ENCODE results near the gene JUND. TPM values are rescaled to one million over a fixed set of nuclear protein-coding genes. Genes with fewer than 3 reads are reported as not detected.
A peak's percentile ranks its signal among the peaks of the same experiment; 100 is the strongest.

The JUND gene
- total RNA-seq, 1 donor = 1,318 TPM

DNA sequence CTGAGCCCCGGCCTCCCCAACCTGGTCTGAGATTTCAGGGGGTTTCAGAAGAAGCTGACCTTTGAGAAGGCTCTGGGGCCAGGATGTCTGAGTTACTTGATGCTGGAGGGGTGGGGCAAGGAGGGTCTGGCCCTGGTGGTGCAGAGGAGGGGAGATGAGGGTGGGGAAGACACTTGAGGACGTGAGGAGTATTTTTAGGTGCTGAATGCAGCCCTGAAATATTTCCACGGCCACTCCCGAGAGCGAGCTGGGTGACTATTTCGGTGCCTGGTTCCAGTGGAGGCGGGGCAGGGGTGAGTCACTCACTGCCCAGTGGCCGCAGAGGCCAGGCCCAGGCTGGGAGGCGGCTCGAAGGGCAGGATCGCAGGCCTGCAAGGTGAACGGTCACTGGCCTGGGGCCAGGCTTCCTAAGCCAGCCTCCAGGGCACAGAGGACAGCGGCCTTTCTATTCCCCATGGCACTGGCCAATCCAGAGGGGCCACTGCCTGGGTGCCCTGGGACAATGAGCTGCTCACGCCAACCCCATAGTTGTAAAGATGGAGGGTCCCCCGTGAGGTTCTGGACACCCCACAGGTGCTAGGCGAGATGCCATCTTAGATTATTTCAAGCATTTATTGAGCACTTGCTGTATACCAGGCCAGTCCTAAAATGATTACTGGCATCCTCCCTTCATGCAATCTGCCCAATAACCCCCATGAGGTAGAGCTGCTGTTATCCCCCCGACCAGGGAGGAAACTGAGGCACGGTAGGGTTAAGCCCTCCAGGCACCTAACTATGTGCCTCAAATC is 19.7 kb upstream of the JUND start:
- H3K4me1 ChIP-seq (ENCODE audit: insufficient read depth, low read length) = peaks cover 55% of the 10 kb centered on the region
- no peak overlapping the region for H3K4me3 ChIP-seq (ENCODE audit: low read length)
- H3K27me3 ChIP-seq (ENCODE audit: insufficient read depth, low read length) = no peaks in the 10 kb centered on the region
- no peaks in the 10 kb centered on the region for H3K9me3 ChIP-seq (ENCODE audit: low read depth, low read length)

DNA sequence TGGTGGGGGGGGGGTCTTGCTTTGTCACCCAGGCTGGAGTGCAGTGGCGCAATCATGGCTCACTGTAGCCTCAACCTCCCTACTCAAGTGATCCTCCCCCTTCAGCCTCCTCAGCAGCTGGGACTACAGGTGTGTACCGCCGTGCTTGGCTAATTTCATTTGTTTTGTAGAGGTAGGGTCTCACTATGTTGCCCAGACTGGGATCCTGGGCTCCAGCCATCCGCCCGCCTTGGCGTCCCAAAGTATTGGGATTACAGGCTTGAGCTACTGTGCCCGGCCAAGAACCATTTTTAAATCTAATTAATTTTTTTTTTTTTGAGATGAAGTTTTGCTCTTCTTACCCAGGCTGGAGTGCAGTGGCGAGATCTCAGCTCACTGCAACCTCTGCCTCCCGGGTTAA is 18.2 kb upstream of the JUND start:
- no peaks in the 10 kb centered on the region for H3K27me3 ChIP-seq (ENCODE audit: insufficient read depth, low read length)
- H3K4me1 ChIP-seq (ENCODE audit: insufficient read depth, low read length) = peaks cover 46% of the 10 kb centered on the region
- H3K9me3 ChIP-seq (ENCODE audit: low read depth, low read length) = no peaks in the 10 kb centered on the region
- no peak overlapping the region for H3K4me3 ChIP-seq (ENCODE audit: low read length)

DNA sequence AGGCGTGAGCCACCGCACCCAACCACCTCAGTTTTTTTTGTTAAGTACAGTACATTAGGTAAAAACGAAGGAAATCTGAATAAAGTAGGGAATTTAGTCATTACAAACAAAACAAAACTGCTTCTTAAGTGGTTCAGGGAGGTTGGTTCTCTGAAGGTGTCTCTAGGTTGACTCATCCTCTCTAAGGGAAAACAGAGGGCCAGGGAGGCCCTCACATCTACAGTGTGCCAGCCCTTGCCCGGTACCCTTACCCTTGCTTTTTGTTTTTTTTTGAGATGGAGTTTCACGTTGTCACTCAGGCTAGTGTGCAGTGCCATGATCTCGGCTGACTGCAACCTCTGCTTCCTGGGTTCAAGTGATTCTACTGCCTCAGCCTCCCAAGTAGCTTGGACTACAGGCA is 17.2 kb upstream of the JUND start:
- no peak overlapping the region for H3K4me3 ChIP-seq (ENCODE audit: low read length)
- H3K9me3 ChIP-seq (ENCODE audit: low read depth, low read length) = no peaks in the 10 kb centered on the region
- no peaks in the 10 kb centered on the region for H3K27me3 ChIP-seq (ENCODE audit: insufficient read depth, low read length)
- peaks cover 46% of the 10 kb centered on the region for H3K4me1 ChIP-seq (ENCODE audit: insufficient read depth, low read length)

DNA sequence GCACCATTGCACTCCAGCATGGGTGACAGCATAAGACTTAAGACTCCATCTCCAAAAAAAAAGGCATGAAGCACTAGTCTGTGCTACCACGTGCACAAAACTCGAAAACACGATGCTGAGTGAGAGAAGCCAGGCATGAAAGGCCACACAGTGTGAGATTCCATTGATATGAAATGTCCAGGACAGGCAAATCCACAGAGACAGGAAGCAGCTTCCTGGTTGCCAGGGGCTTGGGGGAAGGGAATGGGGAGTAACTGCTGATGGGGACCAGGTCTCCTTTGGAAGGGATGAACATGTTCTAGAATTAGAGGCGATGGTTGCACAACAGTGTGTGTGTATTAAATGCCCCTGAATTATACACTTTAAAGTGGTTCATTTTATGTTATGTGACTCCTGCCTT is 15.9 kb upstream of the JUND start:
- no peaks in the 10 kb centered on the region for H3K9me3 ChIP-seq (ENCODE audit: low read depth, low read length)
- H3K4me1 ChIP-seq (ENCODE audit: insufficient read depth, low read length) = peaks cover 45% of the 10 kb centered on the region
- H3K4me3 ChIP-seq (ENCODE audit: low read length) = no peak overlapping the region
- H3K27me3 ChIP-seq (ENCODE audit: insufficient read depth, low read length) = no peaks in the 10 kb centered on the region

DNA sequence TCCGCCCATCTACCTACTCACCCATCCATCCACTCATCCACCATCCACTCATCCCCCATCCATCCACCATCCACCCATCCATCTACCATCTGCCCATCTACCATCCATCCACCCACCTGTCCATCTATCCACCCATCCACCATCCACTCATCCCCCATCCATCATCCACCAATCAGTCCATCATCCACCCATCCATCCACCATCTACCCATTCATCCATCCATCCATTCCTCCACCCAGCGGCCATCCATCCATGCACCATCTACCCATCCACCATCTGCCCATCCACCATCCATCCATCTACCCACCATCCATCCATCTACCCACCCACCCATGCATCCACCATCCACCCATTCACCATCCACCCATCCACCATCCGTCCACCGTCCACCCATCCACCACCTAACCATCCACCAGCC is 13.6 kb upstream of the JUND start:
- peaks cover 41% of the 10 kb centered on the region for H3K4me1 ChIP-seq (ENCODE audit: insufficient read depth, low read length)
- H3K9me3 ChIP-seq (ENCODE audit: low read depth, low read length) = no peaks in the 10 kb centered on the region
- H3K27me3 ChIP-seq (ENCODE audit: insufficient read depth, low read length) = no peaks in the 10 kb centered on the region
- no peak overlapping the region for H3K4me3 ChIP-seq (ENCODE audit: low read length)

DNA sequence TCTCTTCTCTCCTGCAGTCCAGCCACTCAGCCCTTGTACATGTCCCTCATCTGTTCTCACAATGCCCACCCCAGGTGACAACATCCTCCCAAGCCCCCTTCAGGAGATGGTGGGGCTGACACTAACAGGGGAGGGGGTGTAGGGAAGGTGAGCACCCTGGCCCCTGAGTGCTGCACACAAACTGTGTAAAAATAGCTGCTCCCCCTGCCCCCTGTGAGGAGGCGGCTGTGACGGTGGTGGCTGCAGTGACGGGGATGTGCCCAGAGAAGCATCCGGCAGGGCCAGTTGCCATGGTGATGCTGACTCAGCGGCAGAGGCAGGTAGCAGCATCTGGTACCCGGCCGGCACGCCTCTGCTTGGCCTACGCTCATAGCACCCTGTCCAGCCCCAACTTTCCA is 13.0 kb upstream of the JUND start:
- Histone ChIP-seq H3K4me1 (ENCODE audit: insufficient read depth, low read length) (peaks cover 47% of the 10 kb centered on the region), H3K9me3 (ENCODE audit: low read depth, low read length) (no peaks in the 10 kb centered on the region), H3K27me3 (ENCODE audit: insufficient read depth, low read length) (no peaks in the 10 kb centered on the region), H3K4me3 (ENCODE audit: low read length) (no peak overlapping the region)

DNA sequence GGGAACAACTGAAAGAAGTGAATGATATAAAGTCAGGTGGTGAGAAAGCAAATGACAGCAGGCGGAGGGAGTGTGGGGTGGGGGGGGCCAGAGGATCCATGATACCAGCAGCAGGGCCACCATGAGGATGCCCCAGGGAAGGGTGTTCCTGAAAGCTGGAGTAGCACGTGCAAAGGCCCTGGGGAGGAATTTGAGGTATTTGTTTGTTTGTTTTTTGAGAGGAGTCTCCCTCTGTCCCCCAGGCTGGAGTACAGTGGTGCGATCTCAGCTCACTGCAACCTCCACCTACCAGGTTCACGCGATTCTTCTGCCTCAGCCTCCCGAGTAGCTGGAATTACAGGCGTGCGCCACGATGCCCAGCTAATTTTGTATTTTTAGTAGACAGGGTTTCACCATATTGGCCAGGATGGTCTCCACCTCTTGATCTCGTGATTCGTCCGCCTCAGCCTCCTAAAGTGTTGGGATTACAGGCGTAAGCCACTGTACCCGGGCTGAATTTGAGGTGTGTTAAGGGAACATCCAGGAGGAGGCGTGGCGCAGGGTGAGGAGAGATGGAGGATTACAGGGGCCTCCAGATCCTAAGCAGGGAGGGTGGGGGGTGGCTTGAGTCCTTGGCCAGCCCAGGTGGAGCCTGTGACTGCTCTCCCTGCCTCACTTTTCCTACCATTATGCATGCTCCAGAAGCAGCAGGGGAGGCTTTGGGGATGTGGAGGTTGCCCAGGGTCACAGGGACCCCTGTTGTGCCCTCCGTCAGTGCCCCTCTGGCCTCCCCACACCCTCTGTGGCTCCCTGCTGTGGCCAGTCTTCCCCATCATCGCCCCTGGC is 12.4 kb upstream of the JUND start:
- H3K9me3 ChIP-seq (ENCODE audit: low read depth, low read length) = no peaks in the 10 kb centered on the region
- H3K4me3 ChIP-seq (ENCODE audit: low read length) = no peak overlapping the region
- no peaks in the 10 kb centered on the region for H3K27me3 ChIP-seq (ENCODE audit: insufficient read depth, low read length)
- peaks cover 52% of the 10 kb centered on the region for H3K4me1 ChIP-seq (ENCODE audit: insufficient read depth, low read length)

DNA sequence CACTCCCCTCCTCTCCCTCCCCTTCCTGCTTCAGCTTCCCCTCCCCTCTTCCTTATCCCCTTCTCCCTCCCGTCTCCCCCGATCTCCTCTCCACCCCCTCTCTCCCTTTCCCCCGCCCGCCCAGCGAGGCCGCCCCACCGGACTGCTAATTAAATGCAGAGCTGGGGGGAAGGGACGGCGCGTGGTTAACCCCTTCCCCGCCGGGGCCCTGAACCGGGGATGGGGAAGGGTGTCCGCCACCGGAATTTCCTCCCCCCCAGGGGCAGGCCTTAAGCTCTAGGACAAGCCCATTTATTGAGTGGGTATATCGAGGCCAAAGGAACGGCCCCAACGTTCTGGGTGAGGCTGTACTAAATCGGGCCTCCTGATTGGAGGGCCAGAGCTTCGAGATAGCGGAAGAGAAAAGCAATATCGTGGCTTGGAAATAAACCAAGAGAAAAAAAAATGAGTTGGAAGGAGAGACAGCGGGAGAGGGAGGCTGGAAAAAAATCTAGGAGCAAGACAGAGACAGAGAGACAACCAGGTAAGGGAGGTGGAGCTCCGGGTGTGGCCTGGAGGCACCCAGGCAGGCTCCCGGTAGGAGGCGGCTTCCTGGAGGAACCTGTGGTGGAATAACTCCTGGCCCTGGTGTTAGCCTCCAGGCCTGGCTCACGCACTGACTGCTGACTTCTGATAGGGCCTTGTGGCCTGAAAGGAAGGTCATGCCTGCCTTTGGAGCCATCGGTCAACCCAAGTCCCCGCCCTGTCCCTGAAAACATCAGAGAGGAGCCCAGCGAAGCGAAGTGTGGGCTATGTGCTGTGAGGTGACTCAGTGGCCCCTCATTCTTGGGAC is 11.6 kb upstream of the JUND start:
- H3K9me3 ChIP-seq (ENCODE audit: low read depth, low read length) = no peaks in the 10 kb centered on the region
- H3K4me3 ChIP-seq (ENCODE audit: low read length) = peak overlapping the region; percentile 74
- no peaks in the 10 kb centered on the region for H3K27me3 ChIP-seq (ENCODE audit: insufficient read depth, low read length)
- peaks cover 59% of the 10 kb centered on the region for H3K4me1 ChIP-seq (ENCODE audit: insufficient read depth, low read length)

DNA sequence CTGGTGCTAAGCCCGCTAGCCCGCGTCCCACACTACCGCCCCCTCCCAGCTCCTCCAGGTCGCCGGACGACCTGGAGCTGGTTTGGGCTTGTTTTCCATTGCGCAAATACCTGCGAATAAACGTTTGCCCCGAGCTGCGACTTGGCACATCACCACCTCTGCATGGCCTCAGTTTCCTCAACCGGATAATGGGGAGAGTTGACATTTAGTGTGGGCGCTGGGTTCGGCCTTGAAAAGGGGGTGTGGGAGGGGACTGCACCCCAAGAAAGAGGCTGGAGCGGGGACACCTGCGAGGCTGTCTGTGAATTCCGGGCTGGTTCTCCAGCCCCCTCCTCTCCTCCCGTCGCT is 11.0 kb upstream of the JUND start:
- H3K27me3 ChIP-seq (ENCODE audit: insufficient read depth, low read length) = no peaks in the 10 kb centered on the region
- peaks cover 62% of the 10 kb centered on the region for H3K4me1 ChIP-seq (ENCODE audit: insufficient read depth, low read length)
- no peaks in the 10 kb centered on the region for H3K9me3 ChIP-seq (ENCODE audit: low read depth, low read length)
- H3K4me3 ChIP-seq (ENCODE audit: low read length) = peak overlapping the region; percentile 74

DNA sequence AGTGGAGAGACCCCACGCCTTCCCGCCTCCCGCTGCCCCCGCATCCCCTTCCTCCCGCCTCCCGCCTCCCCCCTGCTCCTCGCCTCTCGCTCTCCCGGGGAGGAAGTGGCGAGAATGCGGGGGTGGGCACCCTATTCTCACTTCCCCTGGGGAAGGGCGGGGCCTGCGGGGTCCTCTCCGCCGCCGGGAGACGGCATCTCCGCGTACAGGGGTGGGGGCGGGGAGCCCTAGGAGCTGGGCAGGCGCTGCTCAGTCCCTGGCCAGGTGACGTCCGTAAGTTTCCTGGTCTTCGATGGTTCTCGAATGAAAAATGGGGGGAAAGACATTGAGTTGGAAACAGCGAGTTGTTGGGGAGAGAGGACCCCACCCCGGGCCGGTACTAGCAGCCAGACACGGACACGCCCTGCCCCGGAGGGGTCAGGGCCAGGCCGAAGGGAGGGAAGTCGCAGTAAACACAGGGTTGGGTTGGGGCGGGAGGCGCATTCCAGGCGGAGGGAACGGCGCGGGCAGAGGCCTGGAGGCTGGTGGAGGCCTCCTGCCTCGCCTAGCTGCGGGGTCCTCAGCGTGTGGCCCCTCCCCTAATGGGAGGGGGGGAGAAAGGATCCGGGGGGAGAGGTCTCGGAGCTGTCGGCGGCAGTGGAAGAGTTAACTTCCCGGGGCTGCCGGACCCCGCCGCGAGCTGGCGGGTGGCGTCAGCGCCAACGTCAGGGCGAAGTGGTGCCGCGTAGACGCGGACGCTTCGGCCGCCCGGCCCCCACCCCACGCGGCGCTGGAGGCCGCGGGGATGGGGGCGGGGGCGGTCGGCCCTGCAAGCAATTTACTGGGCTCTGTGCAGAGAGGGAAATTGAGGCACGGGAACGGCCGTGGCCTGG is 10.4 kb upstream of the JUND start:
- H3K4me1 ChIP-seq (ENCODE audit: insufficient read depth, low read length) = peaks cover 62% of the 10 kb centered on the region
- H3K9me3 ChIP-seq (ENCODE audit: low read depth, low read length) = no peaks in the 10 kb centered on the region
- no peaks in the 10 kb centered on the region for H3K27me3 ChIP-seq (ENCODE audit: insufficient read depth, low read length)
- H3K4me3 ChIP-seq (ENCODE audit: low read length) = peak overlapping the region; percentile 74

DNA sequence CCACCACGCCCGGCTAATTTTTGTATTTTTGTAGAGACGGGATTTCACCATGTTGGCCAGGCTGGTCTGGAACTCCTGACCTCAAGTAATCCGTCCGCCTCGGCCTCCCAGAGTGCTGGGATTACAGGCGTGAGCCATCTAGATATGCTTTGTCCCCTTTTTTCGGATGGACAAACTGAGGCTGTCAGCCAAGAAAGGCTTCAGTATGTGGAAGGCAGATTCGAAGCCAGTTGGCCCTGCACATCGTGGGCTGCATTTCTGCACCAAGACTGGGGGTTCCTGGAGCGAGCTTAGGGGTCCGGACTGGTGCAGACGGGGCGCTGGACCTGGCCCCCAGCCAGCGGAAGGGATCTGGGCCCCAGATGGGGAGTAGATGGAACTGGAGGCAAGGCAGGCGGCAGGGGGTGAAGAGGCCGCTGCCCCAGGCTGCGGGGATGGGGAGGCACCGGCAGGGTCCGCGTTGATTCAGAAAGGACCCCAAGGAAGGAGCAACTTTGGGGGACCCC is 9.7 kb upstream of the JUND start:
- H3K4me3 ChIP-seq (ENCODE audit: low read length) = peak overlapping the region; percentile 74
- H3K27me3 ChIP-seq (ENCODE audit: insufficient read depth, low read length) = no peaks in the 10 kb centered on the region
- peaks cover 62% of the 10 kb centered on the region for H3K4me1 ChIP-seq (ENCODE audit: insufficient read depth, low read length)
- no peaks in the 10 kb centered on the region for H3K9me3 ChIP-seq (ENCODE audit: low read depth, low read length)

DNA sequence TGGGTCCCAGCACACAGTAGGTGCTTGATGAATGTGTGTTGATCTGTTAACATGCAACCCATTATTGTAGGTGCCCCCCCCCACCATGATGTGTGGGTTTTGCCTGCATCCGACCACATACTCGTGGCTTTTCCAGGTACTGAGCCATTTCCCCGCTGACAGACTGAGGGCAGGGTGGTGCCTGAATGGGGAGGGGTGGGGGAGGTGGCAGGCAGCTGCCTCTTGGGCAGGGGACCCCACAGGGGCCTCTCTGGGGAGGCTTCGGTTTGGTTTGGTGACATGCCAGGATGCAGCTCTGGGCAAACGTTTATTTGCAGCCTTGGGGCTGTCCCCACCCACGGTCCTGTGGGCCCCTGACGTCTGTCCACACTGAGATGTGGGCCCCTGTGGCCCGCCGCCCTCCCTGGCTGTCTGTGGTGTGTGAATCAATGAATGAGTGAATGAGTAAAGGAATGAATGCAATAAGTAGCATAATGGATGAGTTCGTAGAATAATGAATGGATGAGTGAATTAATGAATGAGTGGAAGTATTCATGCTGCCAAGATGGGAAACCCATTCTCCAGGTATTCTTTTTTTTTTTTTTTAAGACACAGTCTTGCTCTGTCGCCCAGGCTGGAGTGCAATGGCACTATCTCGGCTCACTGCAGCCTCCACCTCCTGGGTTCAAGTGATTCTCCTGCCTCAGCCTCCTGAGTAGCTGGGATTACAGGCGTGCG is 9.0 kb upstream of the JUND start:
- peaks cover 63% of the 10 kb centered on the region for H3K4me1 ChIP-seq (ENCODE audit: insufficient read depth, low read length)
- no peak overlapping the region for H3K4me3 ChIP-seq (ENCODE audit: low read length)
- no peaks in the 10 kb centered on the region for H3K27me3 ChIP-seq (ENCODE audit: insufficient read depth, low read length)
- H3K9me3 ChIP-seq (ENCODE audit: low read depth, low read length) = no peaks in the 10 kb centered on the region

DNA sequence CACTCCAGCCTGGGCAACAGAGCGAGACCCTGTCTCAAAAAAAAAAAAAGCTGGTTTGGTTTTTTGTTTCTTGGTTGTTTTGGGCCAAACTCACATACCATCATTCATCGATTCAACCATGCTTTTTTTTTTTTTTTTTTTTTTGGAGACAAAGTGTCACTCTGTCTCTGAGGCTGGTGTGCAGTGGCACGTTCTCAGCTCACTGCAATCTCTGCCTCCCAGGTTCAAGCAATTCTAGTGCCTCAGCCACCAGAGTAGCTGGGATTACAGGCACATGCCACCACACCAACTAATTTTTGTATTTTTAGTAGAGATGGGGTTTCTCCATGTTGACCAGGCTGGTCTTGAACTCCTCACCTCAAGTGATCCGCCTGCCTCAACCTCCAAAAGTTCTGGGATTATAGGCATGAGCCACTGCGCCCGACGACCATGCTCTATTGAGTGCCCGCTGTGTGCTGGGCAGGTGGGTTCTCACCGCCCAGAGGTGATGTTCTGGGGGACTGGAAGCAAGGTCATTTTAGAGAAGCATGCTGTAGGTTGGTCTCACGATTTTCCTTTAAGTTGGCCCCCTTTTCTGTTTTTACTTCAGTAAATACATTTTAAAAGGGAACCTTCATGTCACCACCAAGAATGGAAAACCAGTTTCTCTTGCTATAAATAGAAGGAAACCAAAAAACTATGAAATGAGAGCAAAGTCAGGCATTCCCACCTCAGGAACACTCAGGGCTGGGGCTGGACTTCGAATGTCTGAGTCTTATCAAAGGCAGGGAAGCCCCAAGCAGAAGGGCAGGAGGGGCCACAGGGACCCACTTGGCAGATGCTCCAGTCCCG is 8.3 kb upstream of the JUND start:
- H3K4me1 ChIP-seq (ENCODE audit: insufficient read depth, low read length) = peaks cover 68% of the 10 kb centered on the region
- H3K27me3 ChIP-seq (ENCODE audit: insufficient read depth, low read length) = no peaks in the 10 kb centered on the region
- no peak overlapping the region for H3K4me3 ChIP-seq (ENCODE audit: low read length)
- no peaks in the 10 kb centered on the region for H3K9me3 ChIP-seq (ENCODE audit: low read depth, low read length)

Data from mononuclear cell (primary cell).